Astrocyte (in vitro differentiated cells and primary cell): ENCODE data around the gene TUBGCP5.

Experiments used
- EZH2 ChIP-seq: IDR thresholded peaks from 2 replicates; pipeline ENCODE4 v1.6.1; 2012; ENCODE audit warnings: mild to moderate bottlenecking, low read length, inconsistent platforms; ENCODE audit not compliant: insufficient read depth
- TF ChIP-seq, protein P1 (sequence below): IDR thresholded peaks from 2 replicates; pipeline ENCODE4 v1.5.1; 2011; ENCODE audit warnings: low read depth, mild to moderate bottlenecking, inconsistent platforms, low read length, moderate library complexity; ENCODE audit not compliant: insufficient read depth

GRCh38 chr15:23022156-23022555, 17.2 kb downstream of the TUBGCP5 start:
- TF ChIP-seq, protein P1, sequence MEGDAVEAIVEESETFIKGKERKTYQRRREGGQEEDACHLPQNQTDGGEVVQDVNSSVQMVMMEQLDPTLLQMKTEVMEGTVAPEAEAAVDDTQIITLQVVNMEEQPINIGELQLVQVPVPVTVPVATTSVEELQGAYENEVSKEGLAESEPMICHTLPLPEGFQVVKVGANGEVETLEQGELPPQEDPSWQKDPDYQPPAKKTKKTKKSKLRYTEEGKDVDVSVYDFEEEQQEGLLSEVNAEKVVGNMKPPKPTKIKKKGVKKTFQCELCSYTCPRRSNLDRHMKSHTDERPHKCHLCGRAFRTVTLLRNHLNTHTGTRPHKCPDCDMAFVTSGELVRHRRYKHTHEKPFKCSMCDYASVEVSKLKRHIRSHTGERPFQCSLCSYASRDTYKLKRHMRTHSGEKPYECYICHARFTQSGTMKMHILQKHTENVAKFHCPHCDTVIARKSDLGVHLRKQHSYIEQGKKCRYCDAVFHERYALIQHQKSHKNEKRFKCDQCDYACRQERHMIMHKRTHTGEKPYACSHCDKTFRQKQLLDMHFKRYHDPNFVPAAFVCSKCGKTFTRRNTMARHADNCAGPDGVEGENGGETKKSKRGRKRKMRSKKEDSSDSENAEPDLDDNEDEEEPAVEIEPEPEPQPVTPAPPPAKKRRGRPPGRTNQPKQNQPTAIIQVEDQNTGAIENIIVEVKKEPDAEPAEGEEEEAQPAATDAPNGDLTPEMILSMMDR: no peak
- no peak for TF ChIP-seq EZH2
